GM18519 (cell line): Measurements from ENCODE around the gene OBSCN.

Experiments used
- ATAC-seq: cut with Tn5 transposase; IDR thresholded peaks from one replicate; pipeline ENCODE4 v1.9.1; 2021; ENCODE audit warnings: mild to moderate bottlenecking, moderate library complexity; ENCODE audit not compliant: unreplicated experiment, low FRiP score

The OBSCN gene

DNA sequence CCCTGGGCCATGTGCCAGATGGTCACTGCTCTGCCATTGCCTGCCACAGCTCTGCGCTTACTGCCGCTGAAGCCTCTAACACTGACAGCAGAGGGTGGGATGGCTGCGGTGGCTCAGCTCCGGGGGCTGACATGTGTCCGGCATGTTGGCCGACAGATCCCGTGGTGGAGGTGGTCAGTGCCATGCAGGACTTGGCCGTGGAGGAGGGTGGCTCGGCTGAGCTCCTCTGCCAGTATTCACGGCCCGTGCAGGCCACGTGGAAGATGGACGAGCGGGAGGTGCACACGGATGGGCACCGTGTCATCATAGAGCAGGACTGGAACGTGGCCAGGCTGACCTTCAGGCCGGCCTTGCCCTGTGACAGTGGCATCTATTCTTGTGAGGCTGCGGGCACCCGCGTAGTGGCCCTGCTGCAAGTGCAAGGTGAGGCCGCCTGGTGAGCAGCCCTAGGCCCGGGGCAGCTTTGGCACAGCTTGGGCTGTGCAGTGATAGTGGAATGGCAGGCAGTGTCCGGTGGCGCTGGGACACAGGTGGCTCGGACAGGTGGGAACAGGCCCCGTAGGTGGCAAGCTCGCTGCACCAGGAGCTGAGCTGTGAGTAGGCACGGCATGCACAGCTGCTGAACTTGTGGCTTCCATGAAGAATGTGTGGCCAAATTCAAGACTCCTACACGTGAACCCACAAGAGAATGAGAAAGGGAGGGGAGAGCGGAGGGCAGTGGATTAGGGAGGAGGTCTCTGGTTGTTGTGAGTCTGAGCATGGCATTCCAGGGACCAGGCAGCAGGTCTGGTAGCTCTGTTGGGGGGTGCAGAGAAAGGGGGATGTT, 107.0 kb downstream of the OBSCN start:
- no peak for ATAC-seq

DNA sequence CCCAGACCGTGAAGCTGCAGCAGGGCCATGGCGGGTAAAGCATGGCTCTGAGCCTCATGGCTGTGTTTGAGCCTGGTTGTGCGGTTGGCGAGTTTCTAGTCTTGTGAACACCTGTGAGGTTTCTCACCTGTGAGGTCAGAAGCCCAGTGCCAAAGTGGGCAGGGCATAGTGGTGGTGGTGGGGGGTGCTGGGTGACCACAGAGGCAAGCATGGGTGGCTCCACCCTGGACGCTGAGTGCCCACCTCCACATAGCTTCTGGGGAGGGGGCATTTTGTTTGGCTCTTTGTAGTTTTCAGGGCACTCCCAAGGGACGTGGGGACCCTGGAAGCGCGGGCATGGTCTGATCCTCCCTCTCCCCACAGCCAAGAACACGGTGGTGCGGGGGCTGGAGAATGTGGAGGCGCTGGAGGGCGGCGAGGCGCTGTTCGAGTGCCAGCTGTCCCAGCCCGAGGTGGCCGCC, 107.7 kb downstream of the OBSCN start:
- ATAC-seq, result no peak

DNA sequence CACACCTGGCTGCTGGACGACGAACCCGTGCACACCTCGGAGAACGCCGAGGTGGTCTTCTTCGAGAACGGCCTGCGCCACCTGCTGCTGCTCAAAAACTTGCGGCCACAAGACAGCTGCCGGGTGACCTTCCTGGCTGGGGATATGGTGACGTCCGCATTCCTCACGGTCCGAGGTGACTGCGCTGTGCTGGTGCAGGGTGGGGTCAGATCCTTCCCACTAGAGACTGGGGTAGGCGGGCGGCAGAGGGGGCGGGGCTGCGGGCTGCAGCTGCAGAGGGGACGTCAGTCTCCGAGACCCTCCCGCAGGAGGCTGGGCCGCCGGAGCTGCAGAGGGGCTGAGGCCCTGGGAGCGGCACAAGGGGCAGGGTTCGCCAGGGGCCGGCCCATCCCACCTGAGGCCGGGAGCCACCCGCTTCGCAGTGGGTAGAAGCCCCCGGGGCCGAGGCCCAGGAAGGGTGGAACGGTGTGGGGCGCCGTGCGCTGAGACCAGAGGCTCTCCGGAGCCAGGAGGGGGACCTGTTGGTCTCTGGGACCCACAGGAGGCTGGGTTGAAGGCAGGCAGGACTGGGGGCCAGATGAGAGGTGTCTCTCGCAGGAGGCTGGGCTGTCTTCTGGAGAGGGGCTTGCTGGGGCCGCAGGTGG, 108.2 kb downstream of the OBSCN start:
- ATAC-seq, result no peak

DNA sequence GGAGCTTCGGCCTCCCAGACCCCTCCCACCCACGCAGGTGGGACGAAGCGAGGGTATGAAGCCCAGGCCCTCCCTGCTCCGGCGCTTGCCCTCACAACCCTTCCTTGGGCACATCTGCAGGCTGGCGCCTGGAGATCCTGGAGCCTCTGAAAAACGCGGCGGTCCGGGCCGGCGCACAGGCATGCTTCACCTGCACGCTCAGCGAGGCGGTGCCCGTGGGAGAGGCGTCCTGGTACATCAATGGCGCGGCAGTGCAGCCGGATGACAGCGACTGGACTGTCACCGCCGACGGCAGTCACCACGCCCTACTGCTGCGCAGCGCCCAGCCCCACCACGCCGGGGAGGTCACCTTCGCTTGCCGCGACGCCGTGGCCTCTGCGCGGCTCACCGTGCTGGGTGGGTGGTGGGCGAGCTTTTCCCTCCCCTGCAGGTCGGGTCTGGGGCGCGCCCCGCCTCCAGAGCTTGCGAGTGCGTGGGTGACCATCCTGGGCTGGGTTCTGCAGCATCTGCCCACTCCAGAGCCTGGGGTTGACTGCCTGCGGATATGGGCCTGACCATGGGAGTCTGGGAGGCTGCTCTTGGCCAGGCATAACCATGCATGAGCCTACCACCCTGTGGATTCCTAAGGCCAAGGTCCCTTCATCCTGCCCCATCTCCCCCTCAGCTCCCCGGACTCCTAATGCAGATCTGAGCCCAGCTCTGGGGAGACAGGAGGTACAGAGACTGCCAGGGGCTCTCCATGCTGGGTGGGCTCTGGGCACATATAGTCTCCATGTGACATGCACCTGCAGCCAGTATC, 108.9 kb downstream of the OBSCN start:
- ATAC-seq, result no peak

DNA sequence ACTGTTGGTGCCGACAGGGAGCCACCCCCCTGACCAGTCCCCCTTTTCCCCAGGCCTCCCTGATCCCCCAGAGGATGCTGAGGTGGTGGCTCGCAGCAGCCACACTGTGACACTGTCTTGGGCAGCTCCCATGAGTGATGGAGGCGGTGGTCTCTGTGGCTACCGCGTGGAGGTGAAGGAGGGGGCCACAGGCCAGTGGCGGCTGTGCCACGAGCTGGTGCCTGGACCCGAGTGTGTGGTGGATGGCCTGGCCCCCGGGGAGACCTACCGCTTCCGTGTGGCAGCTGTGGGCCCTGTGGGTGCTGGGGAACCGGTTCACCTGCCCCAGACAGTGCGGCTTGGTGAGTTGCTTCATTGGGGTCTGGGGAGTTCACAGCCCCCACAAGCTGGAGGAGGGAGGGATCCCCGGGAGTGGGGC, 109.6 kb downstream of the OBSCN start:
- ATAC-seq, result no peak

DNA sequence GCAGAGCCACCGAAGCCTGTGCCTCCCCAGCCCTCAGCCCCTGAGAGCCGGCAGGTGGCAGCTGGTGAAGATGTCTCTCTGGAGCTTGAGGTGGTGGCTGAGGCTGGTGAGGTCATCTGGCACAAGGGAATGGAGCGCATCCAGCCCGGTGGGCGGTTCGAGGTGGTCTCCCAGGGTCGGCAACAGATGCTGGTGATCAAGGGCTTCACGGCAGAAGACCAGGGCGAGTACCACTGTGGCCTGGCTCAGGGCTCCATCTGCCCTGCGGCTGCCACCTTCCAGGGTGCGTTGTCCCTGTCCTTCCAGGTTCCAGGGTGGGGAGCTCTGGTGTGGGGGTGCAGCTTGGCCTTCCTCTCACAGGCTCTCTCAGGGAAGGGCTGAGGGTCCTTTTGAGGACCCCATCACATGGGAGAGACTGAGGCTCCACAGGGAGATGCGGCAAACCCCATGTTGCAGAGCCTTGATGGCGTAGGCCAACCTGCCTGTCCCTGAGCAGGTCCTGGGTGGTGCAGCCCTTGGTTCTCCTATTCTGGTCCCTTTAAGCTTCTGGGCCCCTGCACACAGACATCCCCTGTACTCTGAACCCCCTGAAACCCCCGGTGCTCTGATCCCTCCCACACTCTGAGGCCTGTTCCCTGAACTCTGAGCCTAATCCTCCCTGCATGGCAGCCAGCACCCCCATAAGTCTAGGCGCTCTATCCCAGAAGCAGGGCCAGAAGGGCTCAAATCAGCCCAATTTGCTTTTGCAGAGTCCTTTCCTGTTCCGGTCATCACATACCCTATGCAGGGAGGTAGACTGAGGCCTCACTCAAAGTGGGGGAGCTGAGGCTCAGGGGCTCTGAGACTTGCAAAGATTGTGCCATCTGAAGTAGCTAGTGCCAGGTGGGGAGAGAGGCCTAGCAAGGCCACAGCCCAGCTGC, 110.3 kb downstream of the OBSCN start:
- ATAC-seq, result no peak

DNA sequence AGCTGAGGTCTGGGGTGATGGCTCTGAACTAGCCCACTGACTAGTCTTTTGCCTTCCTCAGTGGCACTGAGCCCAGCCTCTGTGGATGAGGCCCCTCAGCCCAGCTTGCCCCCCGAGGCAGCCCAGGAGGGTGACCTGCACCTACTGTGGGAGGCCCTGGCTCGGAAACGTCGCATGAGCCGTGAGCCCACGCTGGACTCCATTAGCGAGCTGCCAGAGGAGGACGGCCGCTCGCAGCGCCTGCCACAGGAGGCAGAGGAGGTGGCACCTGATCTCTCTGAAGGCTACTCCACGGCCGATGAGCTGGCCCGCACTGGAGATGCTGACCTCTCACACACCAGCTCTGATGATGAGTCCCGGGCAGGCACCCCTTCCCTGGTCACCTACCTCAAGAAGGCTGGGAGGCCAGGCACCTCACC, 111.0 kb downstream of the OBSCN start:
- ATAC-seq, result no peak

DNA sequence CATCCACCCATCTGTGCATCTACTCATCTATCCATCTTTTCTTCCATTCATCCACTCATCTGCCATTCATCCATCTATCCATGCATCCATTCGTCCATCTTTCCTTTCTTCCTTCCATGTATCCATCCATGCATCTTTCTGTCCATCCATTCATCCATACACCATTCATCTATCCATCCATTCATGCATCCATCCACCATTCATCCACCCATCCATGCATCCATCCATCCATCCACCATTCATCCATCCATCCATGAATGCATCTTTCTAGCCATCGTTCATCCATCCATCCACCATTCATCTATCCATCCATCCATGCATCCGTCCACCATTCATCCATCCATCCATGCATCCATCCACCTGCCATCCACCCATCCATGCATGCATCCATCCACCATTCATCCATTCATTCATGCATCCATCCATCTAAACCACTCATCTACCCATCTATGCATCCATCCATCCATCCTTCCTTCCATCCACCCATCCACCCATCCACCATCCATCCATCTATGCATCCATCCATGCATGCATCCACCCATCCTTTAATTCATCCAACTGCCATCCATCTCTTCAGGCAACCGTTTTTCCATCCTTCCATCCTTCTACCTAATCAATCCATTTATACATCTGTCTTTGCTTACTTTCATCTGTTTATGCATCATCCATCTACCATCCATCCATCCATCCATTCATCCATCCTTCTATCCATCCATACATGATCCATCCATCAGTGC, 111.7 kb downstream of the OBSCN start:
- ATAC-seq, result no peak

DNA sequence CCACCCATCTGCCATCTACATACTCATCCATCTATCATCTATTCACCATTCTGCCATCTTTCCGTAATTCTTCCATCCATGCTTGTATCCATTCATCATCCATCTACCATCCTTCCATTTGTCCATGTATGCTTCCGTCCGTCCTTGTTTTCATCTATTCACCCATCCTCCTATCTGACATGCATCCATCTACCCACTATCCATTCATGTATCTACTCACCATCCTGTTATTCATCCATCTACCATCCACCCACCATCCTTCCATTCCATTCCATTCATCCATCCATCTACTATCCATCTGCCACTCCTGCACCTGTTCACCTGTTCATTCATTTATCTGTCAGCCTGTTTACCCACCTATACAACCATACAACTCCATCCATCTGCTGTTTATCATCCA, 112.5 kb downstream of the OBSCN start:
- ATAC-seq, result no peak

DNA sequence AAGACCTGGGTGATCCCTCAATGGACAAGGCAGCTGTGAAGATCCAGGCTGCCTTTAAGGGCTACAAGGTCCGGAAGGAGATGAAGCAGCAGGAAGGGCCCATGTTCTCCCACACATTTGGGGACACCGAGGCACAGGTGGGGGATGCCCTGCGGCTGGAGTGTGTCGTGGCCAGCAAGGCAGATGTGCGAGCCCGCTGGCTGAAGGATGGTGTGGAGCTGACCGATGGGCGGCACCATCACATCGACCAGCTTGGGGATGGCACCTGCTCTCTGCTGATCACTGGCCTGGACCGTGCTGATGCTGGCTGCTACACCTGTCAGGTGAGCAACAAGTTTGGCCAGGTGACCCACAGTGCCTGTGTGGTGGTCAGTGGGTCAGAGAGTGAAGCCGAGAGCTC, 113.6 kb downstream of the OBSCN start:
- ATAC-seq, result no peak

DNA sequence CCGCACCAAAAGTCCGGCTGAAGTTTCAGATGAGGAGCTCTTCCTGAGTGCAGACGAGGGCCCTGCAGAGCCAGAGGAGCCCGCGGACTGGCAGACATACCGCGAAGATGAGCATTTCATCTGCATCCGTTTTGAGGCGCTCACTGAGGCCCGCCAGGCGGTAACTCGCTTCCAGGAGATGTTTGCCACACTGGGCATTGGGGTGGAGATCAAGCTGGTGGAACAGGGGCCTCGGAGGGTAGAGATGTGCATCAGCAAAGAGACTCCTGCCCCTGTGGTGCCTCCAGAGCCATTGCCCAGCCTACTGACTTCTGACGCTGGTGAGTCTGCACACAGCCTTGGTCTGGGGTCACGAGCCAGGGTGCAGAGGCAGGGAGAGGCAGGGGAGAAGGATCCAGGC, 114.1 kb downstream of the OBSCN start:
- no peak for ATAC-seq

DNA sequence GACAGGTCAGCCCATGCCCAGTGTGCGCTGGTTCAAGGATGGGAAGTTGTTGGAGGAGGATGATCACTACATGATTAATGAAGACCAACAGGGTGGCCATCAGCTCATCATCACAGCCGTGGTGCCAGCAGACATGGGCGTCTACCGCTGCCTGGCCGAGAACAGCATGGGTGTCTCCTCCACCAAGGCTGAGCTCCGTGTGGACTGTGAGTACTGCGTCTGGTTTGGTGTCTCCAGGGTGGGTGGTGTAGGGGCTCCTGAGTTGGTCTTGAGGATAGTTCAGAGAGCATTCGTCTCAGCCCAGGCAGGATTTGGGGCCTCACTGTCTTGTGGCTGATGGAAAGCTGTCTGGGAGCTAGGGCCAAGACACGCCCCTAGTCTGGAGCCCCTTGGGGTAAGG, 115.6 kb downstream of the OBSCN start:
- no peak for ATAC-seq

DNA sequence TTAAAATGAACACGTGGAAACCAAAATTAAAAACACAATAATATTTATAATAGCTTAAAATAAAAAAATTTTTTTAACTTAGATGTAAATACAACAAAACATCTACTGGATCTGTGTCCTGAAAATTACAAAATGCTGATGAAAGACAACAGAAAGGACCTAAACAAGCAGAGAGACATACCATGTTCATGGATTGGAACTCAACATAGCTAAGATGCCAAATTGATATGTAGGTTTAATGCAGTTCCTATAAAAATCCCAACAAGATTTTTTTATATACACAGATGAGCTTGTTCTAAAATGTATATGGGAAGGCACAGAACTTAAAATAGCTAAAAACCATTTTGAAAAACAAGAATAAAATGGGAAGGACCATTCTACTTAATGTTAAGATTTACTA, 117.4 kb downstream of the OBSCN start:
- ATAC-seq, result no peak

DNA sequence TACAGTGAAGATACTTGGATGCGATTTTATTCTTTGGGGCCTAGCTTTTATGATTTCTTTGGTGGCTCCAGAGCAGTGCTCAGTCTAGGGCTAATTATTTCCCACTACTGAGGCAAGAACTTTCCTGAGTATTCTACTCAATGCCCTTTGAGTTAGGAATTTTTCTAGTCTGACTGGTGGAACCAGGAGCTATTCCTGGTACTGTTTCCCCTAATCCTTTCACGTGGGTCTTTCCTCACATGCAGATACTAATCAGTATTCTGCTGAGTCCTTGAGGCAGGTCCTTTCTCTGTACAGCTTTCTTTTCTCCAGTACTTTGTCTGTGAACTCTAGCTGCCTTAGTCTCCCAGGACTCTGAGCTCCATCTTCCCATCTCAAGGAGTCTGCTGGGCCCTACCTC, 122.0 kb downstream of the OBSCN start:
- ATAC-seq, result no peak

DNA sequence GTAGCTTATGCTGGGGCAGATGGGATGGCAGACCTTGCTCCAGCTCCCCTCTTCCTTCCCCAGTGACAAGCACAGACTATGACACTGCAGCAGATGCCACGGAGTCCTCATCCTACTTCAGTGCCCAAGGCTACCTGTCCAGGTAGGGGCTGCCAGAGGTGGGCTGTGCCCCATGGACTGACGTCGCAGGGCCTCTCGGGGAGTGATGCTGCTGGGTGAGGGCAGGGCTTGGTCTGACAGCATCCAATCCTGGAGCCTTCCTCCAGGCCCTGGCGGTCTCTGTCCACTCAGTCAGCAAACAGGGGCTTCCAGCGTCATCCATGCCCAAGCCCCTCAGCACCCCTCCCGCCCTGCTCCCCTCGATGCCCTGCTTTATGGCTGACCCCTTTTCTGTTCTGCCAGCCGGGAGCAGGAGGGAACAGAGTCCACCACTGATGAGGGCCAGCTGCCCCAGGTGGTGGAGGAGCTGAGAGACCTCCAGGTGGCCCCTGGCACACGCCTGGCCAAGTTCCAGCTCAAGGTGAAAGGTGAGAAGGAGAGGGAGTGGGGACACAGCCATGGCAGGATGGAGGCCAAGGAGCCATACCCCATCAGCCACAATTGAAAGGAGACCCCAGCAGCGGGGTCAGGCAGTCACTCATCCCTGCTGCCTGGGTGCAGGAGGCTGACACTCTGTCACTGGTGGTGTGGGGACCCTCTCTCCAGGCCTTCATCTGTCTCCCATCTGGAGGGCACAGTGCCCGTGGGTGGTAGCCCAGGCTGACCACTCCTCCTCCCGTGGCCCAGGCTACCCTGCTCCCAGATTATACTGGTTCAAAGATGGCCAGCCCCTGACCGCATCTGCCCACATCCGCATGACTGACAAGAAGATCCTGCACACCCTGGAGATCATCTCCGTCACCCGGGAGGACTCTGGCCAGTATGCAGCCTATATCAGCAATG, 125.2 kb downstream of the OBSCN start:
- no peak for ATAC-seq

DNA sequence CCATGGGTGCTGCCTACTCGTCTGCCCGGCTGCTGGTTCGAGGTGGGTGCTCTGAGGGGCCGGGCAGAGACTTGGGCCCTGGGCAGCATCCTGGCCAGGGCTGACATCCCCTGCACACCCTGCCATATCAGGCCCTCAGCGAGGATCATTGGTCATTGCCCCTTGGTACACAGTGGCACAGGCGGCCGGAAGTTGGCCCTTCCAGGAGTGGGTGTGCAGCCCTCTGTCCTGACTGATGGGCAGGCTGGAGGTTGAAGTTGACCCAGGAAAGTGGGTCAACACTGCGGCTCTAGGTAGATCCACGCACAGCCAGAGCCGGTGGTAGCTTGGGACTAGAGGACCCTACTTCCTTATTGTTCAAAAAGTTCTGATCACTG, 125.9 kb downstream of the OBSCN start:
- ATAC-seq, result no peak

DNA sequence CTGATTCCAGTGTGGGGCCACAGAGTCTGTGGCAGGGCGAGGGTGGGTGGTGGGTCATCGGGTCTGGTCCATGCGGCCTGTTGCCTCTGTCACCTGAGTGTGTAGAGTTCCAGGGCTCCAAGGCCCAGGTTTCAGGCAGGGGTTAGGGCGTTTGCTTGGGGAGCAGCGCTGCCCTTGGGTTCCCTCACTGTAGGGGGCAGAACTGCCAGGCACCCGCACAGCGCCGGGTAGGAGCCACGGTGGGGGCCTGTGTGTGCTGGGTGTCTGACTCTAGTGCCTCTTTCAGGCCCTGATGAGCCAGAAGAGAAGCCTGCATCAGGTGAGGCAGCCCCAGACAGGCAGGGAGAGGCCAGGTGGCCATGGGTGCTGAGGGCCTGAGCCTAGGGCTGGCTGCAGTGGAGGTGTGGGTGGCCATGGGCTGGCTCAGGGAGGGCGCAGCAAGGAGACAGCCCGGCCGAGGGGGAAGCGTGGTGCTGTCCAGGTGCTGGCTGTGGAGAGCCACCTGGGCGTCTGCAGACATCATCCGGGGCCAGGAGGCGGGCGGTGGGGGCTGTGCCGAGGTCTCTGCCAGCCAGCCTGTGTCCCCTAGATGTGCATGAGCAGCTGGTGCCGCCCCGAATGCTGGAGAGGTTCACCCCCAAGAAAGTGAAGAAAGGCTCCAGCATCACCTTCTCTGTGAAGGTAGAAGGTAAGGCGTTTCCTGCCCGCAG, 126.5 kb downstream of the OBSCN start:
- ATAC-seq, result no peak

DNA sequence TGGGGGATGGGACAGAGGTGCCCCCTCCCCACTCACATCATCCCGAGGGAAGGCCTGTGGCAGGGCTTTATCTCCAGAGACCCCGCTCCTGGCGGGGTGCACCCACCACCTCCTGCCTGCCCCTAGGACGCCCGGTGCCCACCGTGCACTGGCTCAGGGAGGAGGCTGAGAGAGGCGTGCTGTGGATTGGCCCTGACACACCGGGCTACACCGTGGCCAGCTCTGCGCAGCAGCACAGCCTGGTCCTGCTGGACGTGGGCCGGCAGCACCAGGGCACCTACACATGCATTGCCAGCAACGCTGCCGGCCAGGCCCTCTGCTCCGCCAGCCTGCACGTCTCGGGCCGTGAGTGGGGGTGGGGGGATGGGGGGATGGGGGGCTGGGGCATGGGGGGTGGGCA, 127.1 kb downstream of the OBSCN start:
- no peak for ATAC-seq
